Adrenal gland (tissue), 5 donors: ENCODE results near the gene IGFL2.

ENCODE experiments used
- CTCF ChIP-seq, 6 experiments: fragments of 450-650 bp in 4 of 6; fragments of 200-600 bp in 2 of 6; sonication (generic) in 1 of 6; IDR thresholded peaks; 1 replicate in 5 of 6; 2 replicates in 1 of 6; pipeline versions ENCODE4 v1.5.1 to v1.8.0; 2016 to 2021; ENCODE audit warnings: antibody characterized with exemption in 6 of 6, mild to moderate bottlenecking in 2 of 6, moderate library complexity in 1 of 6
- POLR2A ChIP-seq, 2 donors: fragments of 450-650 bp; IDR thresholded peaks; one replicate each; pipeline ENCODE4 v1.6.1; 2017; ENCODE audit warnings: antibody characterized with exemption in 2 of 2, mild to moderate bottlenecking in 2 of 2, moderate library complexity in 1 of 2
- donor health status: DM: no; HTN: no; CAD: no.

- TF ChIP-seq CTCF (IDR thresholded peaks at IDR 0.05) (no peak), POLR2A (IDR thresholded peaks at IDR 0.05) (no peak)
These were observed 11.6 kb downstream of the IGFL2 start for GRCh38 chr19:46159418-46160232.
